ENCODE results near the gene NT5DC2.

DNA sequence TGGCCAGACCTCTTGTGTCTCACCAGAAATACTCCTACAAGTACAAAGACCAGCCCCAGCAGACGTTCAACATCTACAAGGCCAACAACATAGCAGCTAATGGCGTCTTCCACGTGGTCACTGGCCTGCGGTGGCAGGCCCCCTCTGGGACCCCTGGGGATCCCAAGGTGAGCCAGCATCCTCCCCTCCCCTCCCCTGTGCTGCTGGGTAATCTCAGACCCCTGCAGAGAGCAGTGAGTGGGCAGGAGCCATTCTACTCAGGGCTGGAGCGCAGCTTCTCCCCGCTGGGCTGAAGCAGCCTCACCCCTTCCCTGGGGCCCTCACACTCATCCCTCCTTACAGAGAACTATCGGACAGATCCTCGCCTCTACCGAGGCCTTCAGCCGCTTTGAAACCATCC is 28.7 kb downstream of the NT5DC2 start:
- TF ChIP-seq, protein P1, sequence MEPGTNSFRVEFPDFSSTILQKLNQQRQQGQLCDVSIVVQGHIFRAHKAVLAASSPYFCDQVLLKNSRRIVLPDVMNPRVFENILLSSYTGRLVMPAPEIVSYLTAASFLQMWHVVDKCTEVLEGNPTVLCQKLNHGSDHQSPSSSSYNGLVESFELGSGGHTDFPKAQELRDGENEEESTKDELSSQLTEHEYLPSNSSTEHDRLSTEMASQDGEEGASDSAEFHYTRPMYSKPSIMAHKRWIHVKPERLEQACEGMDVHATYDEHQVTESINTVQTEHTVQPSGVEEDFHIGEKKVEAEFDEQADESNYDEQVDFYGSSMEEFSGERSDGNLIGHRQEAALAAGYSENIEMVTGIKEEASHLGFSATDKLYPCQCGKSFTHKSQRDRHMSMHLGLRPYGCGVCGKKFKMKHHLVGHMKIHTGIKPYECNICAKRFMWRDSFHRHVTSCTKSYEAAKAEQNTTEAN (CRISPR knock-in tag; IDR thresholded peaks at IDR 0.05) = no peak
- TF ChIP-seq ATF3 (CRISPR knock-in tag; conservative IDR thresholded peaks at IDR 0.05) = no peak
- TF ChIP-seq ZNF396 (CRISPR knock-in tag; IDR thresholded peaks at IDR 0.05; ENCODE audit: borderline replicate concordance) = no peak
- TF ChIP-seq, protein P2, sequence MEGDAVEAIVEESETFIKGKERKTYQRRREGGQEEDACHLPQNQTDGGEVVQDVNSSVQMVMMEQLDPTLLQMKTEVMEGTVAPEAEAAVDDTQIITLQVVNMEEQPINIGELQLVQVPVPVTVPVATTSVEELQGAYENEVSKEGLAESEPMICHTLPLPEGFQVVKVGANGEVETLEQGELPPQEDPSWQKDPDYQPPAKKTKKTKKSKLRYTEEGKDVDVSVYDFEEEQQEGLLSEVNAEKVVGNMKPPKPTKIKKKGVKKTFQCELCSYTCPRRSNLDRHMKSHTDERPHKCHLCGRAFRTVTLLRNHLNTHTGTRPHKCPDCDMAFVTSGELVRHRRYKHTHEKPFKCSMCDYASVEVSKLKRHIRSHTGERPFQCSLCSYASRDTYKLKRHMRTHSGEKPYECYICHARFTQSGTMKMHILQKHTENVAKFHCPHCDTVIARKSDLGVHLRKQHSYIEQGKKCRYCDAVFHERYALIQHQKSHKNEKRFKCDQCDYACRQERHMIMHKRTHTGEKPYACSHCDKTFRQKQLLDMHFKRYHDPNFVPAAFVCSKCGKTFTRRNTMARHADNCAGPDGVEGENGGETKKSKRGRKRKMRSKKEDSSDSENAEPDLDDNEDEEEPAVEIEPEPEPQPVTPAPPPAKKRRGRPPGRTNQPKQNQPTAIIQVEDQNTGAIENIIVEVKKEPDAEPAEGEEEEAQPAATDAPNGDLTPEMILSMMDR (IDR thresholded peaks at IDR 0.05) = no peak
- no peak for TF ChIP-seq NFYB (CRISPR knock-in tag; conservative IDR thresholded peaks at IDR 0.05; ENCODE audit: low read depth)
- TF ChIP-seq, protein P3, sequence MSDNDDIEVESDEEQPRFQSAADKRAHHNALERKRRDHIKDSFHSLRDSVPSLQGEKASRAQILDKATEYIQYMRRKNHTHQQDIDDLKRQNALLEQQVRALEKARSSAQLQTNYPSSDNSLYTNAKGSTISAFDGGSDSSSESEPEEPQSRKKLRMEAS (CRISPR knock-in tag; IDR thresholded peaks at IDR 0.05) = no peak
- TF ChIP-seq FOXP1 (CRISPR knock-in tag; IDR thresholded peaks at IDR 0.05; ENCODE audit: borderline replicate concordance) = no peak
- TF ChIP-seq KAT7 (CRISPR knock-in tag; IDR thresholded peaks at IDR 0.05; ENCODE audit: borderline replicate concordance) = no peak
- no peak for TF ChIP-seq ZNF671 (CRISPR knock-in tag; IDR thresholded peaks at IDR 0.05)

Data from WTC11 (cell line).